Esophagus squamous epithelium (tissue), 5 donors: ENCODE measurements around the gene SCRN1. TPM values are rescaled to one million over a fixed set of nuclear protein-coding genes. Genes with fewer than 3 reads are reported as not detected.

Experiments
- DNase-seq: peaks from one replicate; lab custom pipeline; 2025; lab: John Stamatoyannopoulos, UW
- H3K27ac ChIP-seq, 4 donors: fragments of 200-600 bp; sonication (generic); one replicate each; pipeline ENCODE4 v1.5.1; 2016 to 2019; ENCODE audit warnings: mild to moderate bottlenecking in 1 of 4
- H3K27me3 ChIP-seq, 4 donors: fragments of 200-600 bp; sonication (generic); 1 replicate in 3 of 4; 2 replicates in 1 of 4; pipeline versions ENCODE4 v1.5.1 to v1.6.0; 2017 to 2021; ENCODE audit warnings: antibody characterized with exemption in 1 of 4
- H3K36me3 ChIP-seq, 3 donors: fragments of 200-600 bp; sonication (generic); one replicate each; pipeline ENCODE4 v1.5.1; 2016 to 2019
- H3K4me1 ChIP-seq, 3 donors: fragments of 200-600 bp; sonication (generic); one replicate each; pipeline ENCODE4 v1.5.1; 2017 to 2019
- H3K4me3 ChIP-seq, 4 donors: fragments of 200-600 bp; sonication (generic); 1 replicate in 3 of 4; 2 replicates in 1 of 4; pipeline ENCODE4 v1.5.1; 2016 to 2019; ENCODE audit warnings: mild to moderate bottlenecking in 2 of 4, moderate library complexity in 1 of 4
- H3K9me3 ChIP-seq, 3 donors: fragments of 200-600 bp; sonication (generic); one replicate each; pipeline ENCODE4 v1.5.1; 2016 to 2019
- POLR2A ChIP-seq, 4 donors: fragments of 450-650 bp; IDR thresholded peaks; one replicate each; pipeline ENCODE4 v1.6.1; 2017; ENCODE audit warnings: antibody characterized with exemption in 4 of 4, mild to moderate bottlenecking in 4 of 4, moderate library complexity in 3 of 4
- WGBS, 2 donors: methylation state at CpG; one replicate each; pipeline ENCODE4 v1.1.5; 2018; 5-methylcytosine and 5-hydroxymethylcytosine counted together
- intact Hi-C: fragments of 100-400 bp; cut with DNase I; formaldehyde crosslinking; loops from one replicate; pipeline ENCODE4 v1.15.0; 2022
- total RNA-seq, 4 donors: library from RNA; depleted of rRNA; stranded (reverse); fragments of >200 nt; gene quantifications; one replicate each; pipeline ENCODE4 v1.1.0, GENCODE V29; 2016
- TF ChIP-seq, protein P1 (sequence below), 6 experiments: fragments of 450-650 bp in 4 of 6; fragments of 200-600 bp in 2 of 6; sonication (generic) in 2 of 6; IDR thresholded peaks; one replicate each; pipeline ENCODE4 v1.5.1; 2016 to 2019; ENCODE audit warnings: antibody characterized with exemption in 6 of 6, mild to moderate bottlenecking in 4 of 6, moderate library complexity in 4 of 6
- donor health status: DM: yes; HTN: yes; CAD: no.

The SCRN1 gene
- total RNA-seq, 4 donors from 2014 or later, result 6.3 to 27.8 (median 20.5) TPM

DNA sequence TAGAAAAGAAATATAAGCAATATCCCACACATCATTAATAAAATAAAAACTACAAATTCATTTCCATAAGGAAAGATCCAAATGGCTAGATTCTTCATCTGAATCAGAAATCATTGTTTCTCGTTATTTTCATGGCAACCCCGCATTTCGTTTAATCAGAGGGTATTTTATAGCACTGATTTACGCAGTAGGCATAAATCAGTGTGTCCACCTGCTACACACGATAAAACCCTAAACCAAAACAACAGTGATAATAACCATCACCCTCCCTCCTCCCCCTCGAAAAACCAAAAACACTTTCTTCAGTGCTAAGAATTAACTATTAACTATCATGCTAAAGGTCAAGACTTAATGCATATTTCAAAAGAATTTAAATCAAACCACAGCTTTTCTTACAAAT lies 20.4 kb upstream of the SCRN1 start:
- no peak overlapping the region for H3K27ac ChIP-seq
- H3K9me3 ChIP-seq, result no peaks in the 10 kb centered on the region
- H3K4me1 ChIP-seq, result no peaks in the 10 kb centered on the region
- WGBS, 2 donors, result 91 to 94% methylated on average over 6 of the region's 6 CpGs
- H3K36me3 ChIP-seq, result peaks cover 0 to 27% (median 0%) of the 10 kb centered on the region in 3 donors
- TF ChIP-seq POLR2A (IDR thresholded peaks at IDR 0.05), result no peak
- TF ChIP-seq, protein P1, sequence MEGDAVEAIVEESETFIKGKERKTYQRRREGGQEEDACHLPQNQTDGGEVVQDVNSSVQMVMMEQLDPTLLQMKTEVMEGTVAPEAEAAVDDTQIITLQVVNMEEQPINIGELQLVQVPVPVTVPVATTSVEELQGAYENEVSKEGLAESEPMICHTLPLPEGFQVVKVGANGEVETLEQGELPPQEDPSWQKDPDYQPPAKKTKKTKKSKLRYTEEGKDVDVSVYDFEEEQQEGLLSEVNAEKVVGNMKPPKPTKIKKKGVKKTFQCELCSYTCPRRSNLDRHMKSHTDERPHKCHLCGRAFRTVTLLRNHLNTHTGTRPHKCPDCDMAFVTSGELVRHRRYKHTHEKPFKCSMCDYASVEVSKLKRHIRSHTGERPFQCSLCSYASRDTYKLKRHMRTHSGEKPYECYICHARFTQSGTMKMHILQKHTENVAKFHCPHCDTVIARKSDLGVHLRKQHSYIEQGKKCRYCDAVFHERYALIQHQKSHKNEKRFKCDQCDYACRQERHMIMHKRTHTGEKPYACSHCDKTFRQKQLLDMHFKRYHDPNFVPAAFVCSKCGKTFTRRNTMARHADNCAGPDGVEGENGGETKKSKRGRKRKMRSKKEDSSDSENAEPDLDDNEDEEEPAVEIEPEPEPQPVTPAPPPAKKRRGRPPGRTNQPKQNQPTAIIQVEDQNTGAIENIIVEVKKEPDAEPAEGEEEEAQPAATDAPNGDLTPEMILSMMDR (IDR thresholded peaks at IDR 0.05), result no peak
- DNase-seq, result no peak
- intact Hi-C loops, result no loop called here
- no peaks in the 10 kb centered on the region for H3K27me3 ChIP-seq
- H3K4me3 ChIP-seq, result no peak overlapping the region

GRCh38 chr7:30005464-30005863 lies 15.9 kb upstream of the SCRN1 start:
- no peak for DNase-seq
- Histone ChIP-seq H3K9me3 (no peaks in the 10 kb centered on the region), H3K27me3 (no peaks in the 10 kb centered on the region), H3K27ac (no peak overlapping the region), H3K4me1 (peaks cover 0 to 16% (median 3%) of the 10 kb centered on the region in 3 donors), H3K4me3 (no peak overlapping the region), H3K36me3 (no peaks in the 10 kb centered on the region)
- 56 to 57% methylated on average over 3 of the region's 3 CpGs for WGBS, 2 donors
- intact Hi-C loops, result no loop called here
- no peak for TF ChIP-seq POLR2A (IDR thresholded peaks at IDR 0.05)
- TF ChIP-seq, protein P1 (IDR thresholded peaks at IDR 0.05), result no peak

- Histone ChIP-seq H3K27ac (no peak overlapping the region), H3K4me3 (no peak overlapping the region), H3K36me3 (no peaks in the 10 kb centered on the region), H3K4me1 (peaks cover 0 to 17% (median 3%) of the 10 kb centered on the region in 3 donors), H3K27me3 (no peaks in the 10 kb centered on the region), H3K9me3 (no peaks in the 10 kb centered on the region)
- TF ChIP-seq, protein P1 (IDR thresholded peaks at IDR 0.05), result no peak
- TF ChIP-seq POLR2A (IDR thresholded peaks at IDR 0.05), result no peak
- intact Hi-C loops, result no loop called here
- DNase-seq, result no peak
- 75 to 82% methylated on average over 6 of the region's 6 CpGs for WGBS, 2 donors
These were observed 13.5 kb upstream of the SCRN1 start for GRCh38 chr7:30003098-30003497.

GRCh38 chr7:30001998-30002397 lies 12.4 kb upstream of the SCRN1 start:
- WGBS, 2 donors, result 56 to 64% methylated on average over 2 of the region's 2 CpGs
- Histone ChIP-seq H3K27me3 (no peaks in the 10 kb centered on the region), H3K4me1 (peaks cover 0 to 17% (median 3%) of the 10 kb centered on the region in 3 donors), H3K9me3 (no peaks in the 10 kb centered on the region), H3K4me3 (no peak overlapping the region), H3K27ac (no peak overlapping the region), H3K36me3 (no peaks in the 10 kb centered on the region)
- no peak for DNase-seq
- TF ChIP-seq, protein P1 (IDR thresholded peaks at IDR 0.05), result no peak
- TF ChIP-seq POLR2A (IDR thresholded peaks at IDR 0.05), result no peak
- intact Hi-C loops, result no loop called here

- Histone ChIP-seq H3K36me3 (no peaks in the 10 kb centered on the region), H3K4me3 (no peak overlapping the region), H3K9me3 (peaks cover 0 to 8% (median 7%) of the 10 kb centered on the region in 3 donors), H3K27ac (no peak overlapping the region), H3K4me1 (peaks cover 0 to 17% (median 3%) of the 10 kb centered on the region in 3 donors), H3K27me3 (no peaks in the 10 kb centered on the region)
- no peak for TF ChIP-seq POLR2A (IDR thresholded peaks at IDR 0.05)
- TF ChIP-seq, protein P1 (IDR thresholded peaks at IDR 0.05), result no peak
- no peak for DNase-seq
- intact Hi-C loops, result no loop called here
These were observed 8.9 kb upstream of the SCRN1 start for GRCh38 chr7:29998489-29998888.
